HG02763 (cell line): Measurements from ENCODE around the gene MAGEA9.
"Not testable (repeated sequence)": the region's sequence is repeated elsewhere in the genome, so short reads cannot be mapped to it uniquely, and the experiment has no call there.

Experiments
- ATAC-seq: cut with Tn5 transposase; IDR thresholded peaks from one replicate; pipeline ENCODE4 v1.9.1; 2021; ENCODE audit warnings: mild to moderate bottlenecking, moderate library complexity; ENCODE audit not compliant: unreplicated experiment

The MAGEA9 gene, protein sequence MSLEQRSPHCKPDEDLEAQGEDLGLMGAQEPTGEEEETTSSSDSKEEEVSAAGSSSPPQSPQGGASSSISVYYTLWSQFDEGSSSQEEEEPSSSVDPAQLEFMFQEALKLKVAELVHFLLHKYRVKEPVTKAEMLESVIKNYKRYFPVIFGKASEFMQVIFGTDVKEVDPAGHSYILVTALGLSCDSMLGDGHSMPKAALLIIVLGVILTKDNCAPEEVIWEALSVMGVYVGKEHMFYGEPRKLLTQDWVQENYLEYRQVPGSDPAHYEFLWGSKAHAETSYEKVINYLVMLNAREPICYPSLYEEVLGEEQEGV

DNA sequence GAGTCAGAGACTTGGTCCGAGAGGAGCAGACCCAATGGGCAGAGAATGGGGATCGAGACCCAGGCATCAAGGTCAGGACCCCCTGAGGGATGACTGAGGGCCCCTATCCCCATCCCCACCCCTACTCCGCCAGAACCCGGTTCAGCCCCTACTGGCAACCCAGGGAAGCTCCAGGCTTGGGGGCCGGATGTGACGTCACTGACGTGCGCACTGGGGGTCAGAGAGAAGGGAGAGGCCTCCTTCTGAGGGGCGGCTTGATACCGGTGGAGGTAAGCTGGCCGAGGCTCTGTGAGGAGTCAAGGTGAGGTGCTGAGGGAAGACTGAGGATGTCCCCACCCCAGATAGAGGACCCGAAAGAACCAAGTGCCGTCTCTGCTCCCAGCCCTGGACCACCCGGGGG, at the start of gene MAGEA9:
MAGEA9 (plus strand) TSS at position 204 of the 400 bp plus-strand sequence. CDS start 4,281 bp downstream, outside the sequence.
- ATAC-seq: not testable (repeated sequence)

DNA sequence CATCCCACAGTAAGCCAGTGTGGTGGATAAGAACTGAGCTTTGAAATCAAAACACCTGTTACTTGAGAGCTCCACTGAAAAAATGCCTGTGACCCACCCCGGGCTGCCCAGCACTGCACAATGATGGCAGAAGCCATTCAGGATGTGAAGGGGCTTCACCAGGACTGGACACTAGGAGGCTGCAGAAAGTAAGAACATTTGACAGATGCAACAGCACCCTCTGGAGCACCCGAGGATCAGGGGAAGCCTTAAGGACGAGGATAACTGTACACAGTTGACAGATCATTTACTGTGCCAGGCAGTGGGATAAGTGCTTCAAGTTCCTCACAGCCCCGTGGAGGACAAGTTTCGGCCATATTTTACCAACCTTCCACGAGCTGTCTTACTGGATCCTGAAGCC, 39.5 kb upstream of the MAGEA9 start:
- not testable (repeated sequence) for ATAC-seq

DNA sequence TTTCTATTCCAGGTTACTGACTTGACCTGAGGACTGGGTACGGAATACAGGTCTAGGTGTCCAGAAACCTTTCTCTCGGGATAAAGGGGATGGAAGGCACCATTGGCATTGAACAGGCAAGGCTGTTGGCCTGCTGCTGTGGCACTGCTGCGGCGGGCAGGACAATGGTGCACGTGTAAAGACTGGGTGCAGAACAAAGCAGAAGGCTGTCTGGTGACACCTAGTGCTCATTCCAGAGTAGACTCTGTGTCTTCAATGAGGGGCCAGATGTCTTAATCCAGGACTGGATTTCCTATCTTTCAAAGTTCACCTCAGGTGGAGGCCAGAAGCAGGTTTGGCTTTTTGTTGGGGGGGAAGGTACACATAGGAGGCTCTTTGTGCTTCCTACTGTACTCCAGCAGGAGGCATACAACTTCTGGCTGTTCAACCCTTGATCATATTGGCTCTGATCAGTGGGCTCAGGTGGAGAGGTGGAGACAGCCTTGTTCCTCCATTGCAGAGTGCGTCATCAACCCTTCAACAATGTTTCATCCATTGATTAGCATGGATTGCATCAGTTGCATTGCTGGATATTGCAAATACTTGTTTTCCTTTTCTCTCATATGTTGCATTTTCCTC, 35.2 kb upstream of the MAGEA9 start:
- not testable (repeated sequence) for ATAC-seq

DNA sequence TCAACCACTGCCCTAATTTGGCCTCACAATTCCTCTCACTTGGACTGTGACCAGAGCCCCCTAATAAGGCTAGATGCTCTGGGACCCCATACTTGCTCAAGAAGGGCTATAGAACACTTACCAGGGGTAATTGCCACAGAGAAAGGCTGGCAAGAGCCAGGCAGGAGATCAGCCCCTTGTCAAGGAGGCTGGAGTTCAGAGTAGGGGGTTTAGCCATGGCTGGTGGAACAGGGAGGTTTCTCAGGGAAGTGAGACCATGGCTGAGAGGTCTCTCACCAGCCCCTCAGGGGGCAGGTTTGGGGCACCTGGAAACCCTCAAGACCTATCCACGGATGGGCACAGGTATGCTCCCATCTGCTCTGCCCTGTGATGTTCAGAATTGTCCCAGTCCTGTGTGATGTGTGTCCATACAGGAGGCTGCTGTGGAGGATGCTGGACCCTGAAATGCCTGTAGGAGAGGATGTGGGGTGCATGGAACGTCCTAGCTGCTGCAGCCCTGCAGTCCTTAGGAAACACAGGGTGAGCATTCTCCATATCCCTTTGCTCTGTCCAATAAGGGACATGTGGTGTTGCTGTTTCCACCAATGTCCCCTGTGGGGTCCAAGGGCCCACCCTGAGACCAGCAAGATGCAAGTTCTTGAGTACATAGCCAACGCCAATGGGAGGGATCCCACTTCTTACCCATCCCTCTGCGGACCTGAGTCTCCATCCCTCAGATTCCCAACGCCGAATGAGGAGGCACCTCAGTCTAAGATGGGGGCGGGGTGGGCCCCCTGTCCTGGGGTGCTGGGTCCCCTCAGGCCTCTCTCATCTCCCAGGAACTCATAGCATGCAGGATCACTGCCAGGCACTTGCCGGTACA, 24.3 kb upstream of the MAGEA9 start:
- ATAC-seq: no peak

DNA sequence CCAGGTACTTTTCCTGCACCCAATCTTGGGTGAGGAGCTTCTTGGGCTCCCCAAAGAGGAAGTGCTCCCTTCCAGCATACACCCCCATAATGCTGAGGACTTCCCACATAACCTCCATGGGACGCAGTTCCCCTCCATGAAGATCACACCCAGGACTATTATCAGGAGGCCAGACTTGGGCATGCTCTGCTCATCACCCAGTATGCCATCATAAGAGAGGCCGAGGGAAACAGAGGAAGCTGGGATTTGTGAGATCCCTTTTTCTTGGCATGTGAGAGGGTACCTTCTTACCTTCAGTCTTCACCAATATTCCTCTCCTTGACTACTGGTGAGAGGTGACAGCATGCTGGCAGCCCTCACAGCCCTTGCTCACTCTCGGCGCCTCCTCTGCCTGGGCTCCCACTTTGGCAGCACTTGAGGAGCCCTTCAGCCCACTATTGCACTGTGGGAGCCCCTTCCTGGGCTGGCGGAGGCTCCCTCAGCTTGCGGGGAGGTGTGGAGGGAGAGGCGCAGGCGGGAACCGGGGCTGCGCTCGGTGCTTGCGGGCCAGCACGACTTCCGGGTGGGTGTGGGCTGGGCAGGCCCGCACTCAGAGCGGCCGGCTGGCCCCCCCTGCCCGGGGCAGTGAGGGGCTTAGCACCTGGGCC, 23.5 kb upstream of the MAGEA9 start:
- no peak for ATAC-seq

DNA sequence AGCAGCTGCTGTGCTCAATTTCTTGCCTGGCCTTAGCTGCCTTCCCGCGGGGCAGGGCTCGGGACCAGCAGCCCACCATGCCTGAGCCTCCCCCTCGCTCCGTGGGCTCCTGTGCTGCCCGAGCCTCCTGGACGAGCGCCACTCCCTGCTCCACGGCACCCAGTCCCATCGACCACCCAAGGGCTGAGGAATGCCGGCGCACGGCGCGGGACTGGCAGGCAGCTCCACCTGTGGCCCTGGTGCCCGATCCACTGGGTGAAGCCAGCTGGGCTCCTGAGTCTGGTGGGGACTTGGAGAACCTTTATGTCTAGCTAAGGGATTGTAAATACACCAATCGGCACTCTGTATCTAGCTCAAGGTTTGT, 23.0 kb upstream of the MAGEA9 start:
- ATAC-seq: not testable (repeated sequence)

DNA sequence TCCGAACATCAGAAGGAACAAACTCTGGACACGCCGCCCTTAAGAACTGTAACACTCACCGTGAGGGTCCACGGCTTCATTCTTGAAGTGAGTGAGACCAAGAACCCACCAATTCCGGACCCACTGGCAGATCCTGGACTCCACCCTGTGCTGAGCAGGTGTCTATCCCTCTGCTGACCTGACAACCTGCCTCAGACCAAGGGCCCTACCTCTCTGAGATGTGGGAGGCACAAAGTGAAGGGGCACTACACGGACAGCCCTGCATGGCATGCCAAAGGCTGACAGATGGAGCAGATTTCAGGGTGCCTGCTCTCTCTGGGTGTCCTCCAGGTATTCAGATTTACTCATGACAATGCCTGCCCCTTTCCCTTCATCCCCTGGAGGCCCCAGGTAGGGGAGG, 21.9 kb upstream of the MAGEA9 start:
- ATAC-seq: no peak

DNA sequence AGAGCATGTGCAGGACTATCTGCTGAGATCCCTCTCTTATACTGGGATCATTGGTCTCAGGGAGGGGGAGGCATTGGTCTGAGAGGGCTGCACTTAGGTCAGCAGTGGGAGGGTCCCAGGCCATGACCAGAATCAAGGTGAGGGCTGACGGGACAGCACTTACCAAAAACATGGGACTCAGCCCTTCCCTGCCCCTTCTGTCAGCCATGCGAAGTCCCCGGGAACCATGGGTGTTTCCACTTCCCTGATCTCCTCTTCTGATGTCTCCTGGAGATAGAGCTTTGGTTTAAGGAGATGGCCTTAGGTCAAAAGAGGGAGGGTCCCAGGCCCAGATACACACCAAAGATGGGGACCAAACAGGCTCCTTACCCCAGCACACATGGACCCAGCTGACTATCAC, 20.8 kb upstream of the MAGEA9 start:
- ATAC-seq: no peak

DNA sequence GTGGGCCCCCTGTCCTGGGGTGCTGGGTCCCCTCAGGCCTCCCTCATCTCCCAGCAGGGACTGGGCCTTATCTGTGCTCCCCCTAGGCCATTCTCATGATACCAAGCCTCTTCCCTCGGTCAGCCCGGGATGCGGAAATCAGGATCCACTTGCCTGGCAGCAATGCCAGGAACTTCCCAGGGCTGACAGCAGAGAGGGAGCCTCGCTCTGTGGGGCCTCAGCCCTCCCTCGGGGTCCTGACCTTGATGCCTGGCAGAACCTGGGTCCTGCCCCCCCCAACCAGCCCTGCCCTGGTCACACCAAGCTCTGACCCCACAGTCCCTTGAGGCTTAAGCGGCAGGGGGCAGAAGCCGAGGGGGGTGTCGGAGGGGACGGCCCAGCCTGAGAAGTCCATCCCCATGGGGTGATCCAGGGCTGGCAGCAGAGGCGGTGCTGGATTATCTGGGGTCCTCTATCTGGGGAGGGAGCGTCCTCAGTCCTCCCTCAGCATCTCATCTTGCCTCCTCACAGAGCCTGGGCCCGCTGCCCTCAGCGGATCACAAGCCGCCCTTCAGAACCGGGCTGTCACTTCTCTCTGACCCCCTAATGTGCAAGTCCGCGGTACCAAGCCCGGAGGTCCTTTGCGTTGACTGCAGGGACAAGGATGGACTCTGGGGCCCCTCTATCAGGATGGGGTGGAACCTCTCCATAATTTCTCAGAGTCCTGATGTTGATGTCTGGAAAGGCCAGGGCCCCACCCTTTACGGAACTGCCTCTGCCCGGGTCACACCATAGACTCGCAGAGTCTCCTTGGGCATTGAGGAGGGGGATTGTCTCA, 19.7 kb upstream of the MAGEA9 start:
- ATAC-seq: not testable (repeated sequence)

DNA sequence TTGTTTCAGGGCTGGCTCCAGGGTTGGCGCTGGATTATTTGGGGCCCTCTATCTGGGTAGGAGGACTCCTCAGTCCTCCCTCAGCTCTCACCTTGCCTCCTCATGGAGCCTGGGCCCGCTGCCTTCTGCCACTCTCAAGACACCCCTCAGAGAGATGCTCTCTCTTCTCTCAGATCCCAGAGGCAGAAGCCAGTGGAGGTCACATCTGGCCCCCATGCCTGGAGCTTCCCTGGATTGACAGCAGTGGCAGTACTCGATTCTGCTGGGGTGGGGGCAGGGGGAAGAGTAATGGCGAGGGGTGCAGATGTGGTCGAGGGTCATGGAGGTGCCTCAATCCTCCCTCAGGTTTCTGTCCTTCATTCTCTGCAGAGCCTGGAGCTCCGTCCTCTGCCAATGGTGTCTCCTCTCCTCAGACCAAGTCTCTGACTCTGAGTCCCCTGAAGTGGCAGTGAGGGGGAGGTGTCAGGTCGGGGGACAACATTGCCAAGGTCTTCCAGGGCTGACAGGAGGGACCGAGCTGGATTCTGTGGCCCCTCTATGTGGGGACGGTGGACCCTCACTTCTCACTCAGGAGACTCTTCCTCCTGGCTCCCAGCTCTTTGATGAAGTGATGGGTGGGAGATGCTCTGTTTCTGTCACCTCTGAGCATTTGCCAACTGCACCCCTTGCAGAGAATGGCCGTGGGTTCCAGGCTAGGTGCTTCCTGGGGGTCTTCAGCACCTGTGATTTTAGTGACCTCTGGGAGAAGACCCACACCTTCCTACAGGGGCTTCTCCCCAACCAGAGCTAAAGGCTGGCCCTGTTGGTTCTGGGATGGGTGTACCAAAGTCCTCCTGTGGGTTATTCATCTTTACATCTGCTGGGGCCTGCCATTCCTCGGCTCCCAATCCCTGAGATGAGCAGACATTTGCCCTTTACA, 18.8 kb upstream of the MAGEA9 start:
- ATAC-seq: no peak

DNA sequence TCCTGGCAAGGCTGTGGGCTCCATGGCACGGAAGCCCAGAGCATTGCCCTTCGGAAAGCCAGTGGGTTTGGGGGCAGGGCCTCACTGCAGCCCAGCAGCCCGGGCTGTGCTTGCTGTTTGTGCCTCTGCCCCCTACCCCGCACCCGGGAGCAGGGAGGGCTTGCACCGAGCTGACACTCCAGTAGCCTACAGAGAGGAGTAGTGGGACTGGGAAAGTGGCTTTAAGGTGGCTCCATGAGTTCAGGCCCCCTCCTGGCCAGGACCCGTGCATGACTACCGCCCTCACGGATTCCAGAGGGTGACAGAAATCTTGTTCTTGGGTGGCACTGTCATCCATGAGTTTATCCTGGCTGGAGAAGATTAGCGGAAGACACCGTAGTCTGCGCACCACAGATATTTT, 11.4 kb upstream of the MAGEA9 start:
- ATAC-seq: not testable (repeated sequence)

DNA sequence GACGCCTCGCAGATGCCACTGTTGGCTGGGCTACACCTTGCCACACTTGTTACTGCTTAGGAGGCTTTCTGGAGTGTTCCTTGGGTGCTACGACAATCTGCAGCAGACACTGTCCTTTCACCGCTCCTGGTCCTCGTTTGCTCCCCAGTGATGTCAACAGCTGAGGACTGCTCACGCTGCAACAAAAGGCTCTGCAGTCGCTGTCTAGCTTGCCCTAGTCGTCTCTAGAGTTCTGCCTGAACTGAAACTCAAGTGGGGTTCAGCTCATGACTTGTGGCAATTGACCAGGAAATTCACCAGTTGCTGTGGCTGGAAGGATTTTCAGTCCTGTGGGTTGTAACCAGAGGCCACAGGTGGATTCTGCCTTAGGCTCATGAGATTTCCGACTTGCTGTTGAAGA, 8.7 kb upstream of the MAGEA9 start:
- not testable (repeated sequence) for ATAC-seq

DNA sequence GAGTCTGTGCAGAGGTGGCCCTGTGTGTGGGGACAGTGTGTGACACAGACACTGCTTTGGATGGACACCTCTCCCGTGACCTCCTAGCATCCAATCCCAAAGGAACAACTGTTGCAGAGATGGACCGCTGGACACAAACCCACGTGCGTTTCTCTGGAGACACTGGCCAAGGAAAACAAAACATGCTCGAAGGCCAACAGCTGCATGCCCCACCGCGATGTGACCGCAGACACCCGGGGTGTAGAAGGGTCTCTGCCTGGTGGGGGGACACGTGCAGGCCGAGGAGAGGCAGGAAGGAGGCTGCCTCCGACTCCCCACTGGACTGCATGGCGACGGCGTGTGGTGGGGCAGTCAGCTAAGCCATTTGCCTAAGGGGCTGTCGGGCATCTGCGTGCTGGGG, 8.0 kb upstream of the MAGEA9 start, which contains the start of gene HSFX1:
HSFX1 (plus strand) TSS at position 301 of the 400 bp plus-strand sequence. CDS start 614 bp downstream, outside the sequence.
- ATAC-seq: not testable (repeated sequence)

DNA sequence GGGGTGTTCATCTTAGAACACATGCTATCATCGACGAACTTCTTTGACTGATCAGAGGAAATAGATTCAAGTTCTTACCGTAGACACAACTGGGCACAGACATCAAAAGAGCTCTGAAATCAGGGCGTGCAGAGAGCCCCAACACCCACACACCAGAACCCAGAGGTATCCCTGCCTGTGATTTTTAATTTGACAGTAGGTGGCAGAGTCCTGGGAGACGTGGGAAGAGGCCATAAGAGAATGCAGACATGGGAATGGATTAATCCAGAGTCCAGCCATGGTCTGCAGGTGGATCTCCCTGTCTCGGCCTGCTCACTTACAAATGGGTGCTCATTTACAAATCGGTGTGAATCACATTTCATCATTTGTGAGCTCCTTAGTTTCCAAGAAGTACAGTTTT, 3.7 kb upstream of the MAGEA9 start:
- not testable (repeated sequence) for ATAC-seq

DNA sequence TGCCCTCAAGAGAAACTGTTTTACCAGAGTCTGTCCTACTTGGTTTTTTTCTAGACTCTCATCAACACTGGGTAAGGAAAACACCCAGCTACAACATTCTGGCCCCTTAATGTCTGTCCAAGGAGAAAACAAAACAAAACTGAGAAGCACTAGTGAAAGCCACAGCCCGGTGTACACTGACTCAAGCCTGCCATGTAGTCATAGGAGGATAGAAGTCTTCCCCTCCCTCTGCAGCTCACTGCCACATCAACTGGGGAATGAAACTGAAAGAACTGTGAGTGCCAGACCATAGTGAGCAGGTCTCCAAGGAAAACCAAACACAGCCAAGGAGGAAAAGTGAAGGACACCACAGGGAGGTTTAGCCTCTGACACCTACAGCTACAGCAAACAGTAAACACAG, 13.8 kb downstream of the MAGEA9 start:
- peak; percentile 100 for ATAC-seq

DNA sequence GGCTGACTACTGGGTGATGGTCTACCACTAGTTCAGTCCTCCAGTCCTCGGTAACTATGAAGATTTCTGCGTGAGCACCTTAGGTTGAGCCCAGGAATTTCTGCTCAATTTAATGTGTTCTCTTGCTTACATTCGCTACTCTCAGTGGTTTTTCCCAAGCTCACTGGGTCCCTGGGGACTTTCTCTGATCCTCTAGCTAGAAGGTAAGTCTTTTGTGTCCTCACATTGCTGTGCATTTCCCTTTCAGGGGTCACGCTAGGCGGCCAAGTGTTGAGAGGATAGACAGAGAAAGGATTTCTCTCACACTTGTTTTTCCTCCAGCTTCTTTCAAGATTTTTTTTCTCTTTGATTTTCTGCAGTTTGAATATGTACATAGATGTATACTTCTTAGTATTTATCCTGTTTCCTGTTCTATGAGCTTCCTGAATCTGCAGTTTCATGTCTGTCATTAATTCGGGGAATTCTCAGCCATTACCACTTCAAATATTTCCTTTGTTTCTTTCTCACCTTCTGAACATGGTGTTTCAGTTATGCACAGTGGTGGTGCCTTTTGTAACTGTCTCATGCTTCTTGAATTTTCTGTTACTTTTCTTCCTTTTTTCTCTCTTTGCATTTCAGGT, 17.5 kb downstream of the MAGEA9 start:
- no peak for ATAC-seq

DNA sequence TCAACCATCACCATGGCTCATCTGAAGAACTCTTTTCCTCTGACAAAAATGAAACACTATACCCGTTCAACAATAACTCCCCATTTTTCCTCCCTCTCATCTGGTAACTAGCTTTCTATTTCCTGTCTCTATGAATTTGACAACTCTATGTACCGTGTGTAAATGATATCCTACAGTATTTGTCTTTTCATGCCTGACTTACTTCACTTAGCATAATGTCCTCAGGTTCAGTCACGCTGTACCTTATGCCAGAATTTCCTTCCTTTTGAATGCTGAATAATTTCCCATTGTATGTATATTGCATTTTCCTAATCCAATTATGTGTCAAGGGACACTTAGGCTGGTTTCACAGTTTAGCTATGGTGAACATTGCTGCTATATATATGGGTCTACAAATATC, 18.2 kb downstream of the MAGEA9 start:
- ATAC-seq: no peak

DNA sequence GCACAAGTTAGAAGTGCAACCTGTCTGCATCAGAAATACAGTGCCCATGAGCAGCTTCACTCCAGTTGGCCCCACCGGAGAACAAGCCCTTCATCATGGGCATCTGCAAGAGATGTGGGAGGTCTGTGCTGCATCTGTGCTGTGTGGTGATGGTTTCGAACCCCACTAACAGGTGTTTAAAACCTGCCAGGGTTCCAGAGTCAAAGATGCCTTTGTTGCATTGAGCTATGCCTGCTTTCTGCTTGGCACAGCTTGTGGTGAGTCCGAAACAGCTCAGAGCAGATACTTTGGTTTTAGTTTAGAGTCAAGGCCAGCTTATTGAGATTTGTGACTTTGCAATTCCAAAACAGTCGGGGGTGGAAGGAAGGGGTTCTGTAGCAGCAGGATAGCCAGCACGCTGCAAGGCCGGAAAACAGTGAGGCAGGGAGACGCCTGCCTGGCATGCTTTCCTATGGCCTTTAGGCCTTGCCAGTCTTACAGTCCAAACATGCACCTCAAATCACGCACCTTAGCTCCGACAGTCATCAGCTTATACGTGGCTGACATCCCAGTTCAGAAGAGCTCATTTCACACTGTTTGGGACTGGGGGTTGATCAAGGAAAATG, 21.8 kb downstream of the MAGEA9 start:
- no peak for ATAC-seq
